HG03064 (cell line): Measurements from ENCODE around the gene C16orf89.
"Not testable (repeated sequence)": the region's sequence is repeated elsewhere in the genome, so short reads cannot be mapped to it uniquely, and the experiment has no call there.

ENCODE experiments used
- ATAC-seq: cut with Tn5 transposase; IDR thresholded peaks from one replicate; pipeline ENCODE4 v1.9.1; 2021; ENCODE audit warnings: low read depth; ENCODE audit not compliant: unreplicated experiment

C16orf89 gene

DNA sequence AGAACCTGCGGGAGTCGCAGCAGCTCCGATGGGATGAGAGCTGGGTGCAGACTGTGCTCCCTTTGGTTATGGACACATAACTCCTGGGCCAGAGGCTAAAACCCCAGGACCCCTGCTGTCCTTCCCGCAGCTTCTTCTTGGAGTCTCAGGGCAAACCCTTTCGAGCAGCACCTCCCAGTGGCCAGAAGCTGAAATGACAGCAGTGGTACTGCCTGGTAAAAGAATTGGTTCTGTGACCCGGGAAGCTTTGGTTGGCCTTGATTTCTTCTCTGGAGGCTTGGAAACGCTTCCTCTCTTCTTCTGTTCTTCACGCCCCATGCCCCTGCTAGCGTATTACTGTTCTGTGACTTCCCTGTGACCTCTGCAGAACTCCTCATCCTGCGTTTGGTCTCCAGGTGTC lies 19.0 kb upstream of the C16orf89 start:
- not testable (repeated sequence) for ATAC-seq

DNA sequence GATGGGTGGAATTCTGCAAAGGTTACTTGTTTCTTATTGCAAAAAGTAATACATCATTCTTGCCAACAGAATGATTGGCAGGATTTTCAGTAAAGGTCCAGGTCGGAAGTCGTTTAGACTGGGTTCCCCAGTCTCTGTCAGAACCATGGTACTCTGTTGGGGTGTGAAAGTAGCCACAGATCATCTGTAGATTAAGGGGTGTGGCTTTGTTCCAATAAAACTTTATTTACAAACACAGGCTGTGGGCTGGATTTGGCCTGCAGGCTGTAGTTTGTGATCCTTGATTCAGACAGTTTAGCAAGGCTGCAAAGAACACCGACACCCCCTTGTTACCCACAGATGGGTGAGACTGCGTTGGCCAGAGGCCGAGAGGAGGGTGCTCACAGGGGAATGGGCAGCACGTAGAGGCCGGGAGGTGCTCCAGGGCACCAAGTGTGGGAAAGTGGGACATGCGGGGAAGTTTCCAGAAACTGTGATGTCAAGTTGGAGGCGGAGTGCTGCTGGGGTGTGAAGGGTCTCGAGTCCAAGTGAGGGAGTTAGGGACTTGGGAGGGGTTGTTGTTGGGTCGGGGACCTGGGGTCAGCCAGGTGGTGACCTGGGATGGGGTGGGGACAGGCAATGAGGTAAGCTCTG lies 18.5 kb upstream of the C16orf89 start:
- not testable (repeated sequence) for ATAC-seq

DNA sequence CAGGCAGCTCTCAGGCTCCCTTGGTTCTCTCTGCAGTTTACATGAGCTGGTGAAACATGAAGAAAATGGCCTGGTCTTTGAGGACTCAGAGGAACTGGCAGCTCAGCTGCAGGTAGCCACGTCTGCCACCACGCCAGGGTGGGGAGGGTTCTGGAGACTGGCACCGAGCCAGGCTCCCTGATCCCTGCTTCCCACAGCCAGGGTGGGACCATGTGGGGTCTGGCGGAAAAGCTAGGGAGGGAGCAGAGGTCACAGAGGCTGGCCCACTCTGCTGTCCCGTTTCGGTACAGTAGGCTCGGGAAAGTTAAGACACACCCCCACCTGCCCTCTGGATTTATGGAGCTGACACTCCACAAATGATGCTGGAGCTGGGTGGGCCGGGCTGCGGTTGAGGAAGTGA lies 17.9 kb upstream of the C16orf89 start:
- ATAC-seq: not testable (repeated sequence)

DNA sequence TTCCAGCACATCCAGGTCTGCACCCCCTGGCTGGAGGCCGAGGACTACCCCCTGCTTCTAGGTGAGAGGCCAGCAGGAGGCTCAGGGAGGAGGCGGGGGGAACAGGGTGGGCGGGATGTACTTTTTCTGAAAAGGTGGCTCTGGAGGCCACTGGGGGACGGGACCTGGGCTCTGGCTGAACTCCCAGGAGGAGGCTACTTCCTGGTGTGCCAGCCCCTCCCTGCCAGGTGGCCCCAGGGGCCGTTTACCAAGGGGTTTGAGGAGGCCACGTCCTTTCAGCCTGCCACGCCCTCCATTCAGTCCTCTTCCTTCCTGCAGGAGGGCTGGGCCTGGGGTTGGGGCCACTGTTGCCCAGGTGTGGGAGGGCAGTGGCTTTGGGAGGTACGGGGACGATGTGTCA lies 15.2 kb upstream of the C16orf89 start:
- not testable (repeated sequence) for ATAC-seq

DNA sequence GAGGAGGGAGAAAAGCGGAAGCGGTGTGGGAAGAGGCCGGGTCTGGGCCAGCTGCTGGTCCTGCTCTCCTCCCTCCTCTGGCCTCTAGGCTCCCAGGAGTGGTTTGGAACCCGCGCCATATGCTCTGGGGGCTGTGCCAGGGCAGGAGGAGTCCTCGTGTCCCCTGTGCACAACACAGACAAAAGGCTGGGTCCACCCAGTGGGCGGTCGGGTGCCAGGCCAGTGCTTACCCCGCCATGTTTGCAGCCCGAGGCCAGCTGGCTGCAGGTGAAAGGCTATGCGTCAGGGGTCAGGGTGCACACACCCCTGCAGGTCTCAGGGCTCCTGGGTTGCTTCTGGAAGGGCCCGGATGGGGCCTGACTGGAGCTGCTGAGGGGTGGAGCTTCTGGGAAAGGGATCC lies 14.7 kb upstream of the C16orf89 start:
- not testable (repeated sequence) for ATAC-seq

DNA sequence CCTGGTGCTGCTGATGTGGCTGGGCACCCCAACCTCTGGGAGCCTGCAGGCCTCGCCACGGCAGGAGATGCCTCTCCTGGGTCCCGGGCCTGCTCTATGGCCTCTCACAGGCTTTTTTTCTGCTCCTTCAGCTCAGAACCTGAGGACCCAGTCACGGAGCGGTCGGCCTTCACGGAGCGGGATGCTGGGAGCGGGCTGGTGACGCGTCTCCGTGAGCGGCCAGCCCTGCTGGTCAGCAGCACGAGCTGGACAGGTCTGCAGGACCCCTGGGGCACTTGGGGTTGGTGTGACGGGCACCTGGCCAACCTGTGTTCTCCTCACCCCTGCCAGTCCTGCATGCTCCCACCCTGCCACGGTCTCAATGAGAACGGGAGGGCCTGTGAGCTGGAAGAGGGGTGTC lies 12.9 kb upstream of the C16orf89 start:
- no peak for ATAC-seq

DNA sequence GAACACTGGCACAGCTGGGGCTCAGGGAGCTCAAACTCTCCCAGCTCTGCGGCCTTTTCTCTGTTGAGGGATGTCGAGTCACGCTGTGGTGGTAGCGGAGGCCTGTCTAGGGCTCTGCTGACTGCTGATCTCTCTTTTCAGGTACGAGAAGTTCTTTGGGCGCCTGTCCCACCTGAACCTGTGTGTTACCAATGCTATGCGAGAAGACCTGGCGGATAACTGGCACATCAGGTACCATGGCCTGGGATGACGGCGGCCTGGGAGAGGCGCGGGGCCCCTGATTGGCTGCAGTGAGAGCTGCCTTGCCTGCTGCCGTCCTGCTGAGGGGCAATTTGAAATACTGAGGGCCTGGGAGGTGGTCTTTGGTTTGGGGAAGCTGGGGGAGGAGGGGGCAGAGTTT lies 11.5 kb upstream of the C16orf89 start:
- ATAC-seq: no peak

DNA sequence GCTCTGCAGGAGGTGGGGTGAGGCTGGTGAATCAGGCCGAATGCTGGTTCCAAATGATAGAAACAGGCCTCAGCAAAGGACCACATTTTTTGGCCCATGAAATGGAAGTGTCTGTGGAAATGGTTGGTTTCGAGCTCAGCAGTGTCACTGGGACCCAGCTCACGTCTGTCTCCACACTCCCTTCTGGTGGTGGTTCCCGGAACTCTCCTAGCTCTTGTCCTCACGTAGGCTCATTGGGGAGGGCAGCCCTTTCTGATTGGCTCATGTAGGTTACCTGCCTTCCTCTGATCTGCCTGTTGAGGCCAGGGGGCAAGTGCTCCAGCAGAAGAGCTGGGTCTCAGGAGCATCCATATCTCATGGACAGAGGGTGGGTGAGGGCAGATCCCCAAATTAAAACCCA lies 9.9 kb upstream of the C16orf89 start:
- ATAC-seq: no peak

DNA sequence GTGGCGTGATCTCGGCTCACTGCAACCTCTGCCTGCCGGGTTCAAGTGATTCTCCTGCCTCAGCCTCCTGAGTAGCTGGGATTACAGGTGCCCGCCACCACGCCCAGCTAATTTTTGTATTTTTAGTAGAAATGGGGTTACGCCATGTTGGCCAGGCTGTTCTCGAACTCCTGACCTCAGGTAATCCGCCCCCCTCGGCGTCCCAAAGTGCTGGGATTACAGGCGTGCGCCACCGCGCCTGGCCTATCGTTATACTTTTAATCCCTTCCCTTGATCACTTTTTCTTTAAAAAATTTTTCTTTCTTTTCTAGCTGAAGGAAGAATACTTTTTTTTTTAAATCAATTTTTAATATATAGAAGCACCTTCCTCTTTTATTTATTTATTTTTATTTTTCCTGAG lies 8.0 kb upstream of the C16orf89 start:
- not testable (repeated sequence) for ATAC-seq

DNA sequence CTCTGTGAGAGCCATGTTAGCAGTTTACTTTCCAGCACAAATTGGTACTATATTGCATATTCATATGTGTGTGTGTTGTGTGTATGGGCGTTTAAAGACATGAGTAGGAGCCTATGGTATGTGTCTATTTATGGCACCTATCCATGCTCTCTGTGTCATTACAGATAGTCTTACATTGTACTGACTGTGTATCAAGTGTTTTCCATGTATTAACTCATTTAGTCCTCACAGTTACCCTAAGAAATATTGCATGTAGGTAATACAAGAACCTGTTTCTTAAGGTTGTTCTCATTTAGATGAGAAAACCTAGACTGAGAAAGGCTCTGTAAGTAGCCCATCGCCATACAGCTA lies 7.5 kb upstream of the C16orf89 start:
- ATAC-seq: no peak

DNA sequence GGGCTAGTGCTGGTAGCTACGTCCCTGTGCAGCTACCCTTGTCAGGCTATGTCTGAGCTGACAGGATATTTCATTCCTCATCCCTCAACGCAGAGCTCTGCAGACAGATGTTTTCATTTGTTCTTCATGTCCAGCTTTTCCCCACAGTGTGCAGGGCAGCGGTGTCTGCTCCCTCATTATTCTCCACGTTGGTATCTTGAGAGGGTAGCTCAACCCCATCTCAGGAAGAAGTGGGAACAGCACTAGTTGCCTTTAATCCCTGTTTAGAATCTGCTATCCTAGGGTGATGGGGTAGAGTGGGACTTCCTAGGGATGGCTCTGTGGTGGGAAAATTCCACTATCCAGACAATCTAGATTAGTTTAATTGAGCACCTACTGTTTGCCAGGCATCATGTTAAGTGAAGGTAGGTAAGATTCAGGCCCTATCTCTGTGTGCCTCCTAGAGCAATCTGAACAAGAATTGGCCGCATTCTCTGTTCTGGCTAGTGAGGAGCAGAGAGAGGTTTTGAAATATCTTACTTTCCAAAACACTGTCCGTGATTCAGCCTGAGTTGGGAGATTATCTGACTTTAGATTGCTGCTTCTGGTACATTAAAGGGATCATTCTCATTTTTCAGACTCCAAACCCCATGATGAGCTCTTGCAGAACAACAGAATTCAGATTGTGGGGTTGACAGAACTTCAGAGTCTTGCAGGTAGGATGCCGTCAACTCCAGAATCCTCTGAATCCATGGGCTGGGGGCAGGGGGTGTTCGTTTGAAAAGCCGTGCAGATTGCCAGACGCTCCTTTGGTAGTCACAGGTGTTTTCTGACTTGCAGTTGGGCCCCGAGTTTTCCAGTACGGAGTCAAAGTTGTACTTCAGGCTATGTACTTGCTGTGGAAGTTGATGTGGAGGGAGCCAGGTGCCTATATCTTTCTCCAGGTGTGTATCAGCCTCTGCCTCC lies 6.8 kb upstream of the C16orf89 start:
- ATAC-seq: no peak

DNA sequence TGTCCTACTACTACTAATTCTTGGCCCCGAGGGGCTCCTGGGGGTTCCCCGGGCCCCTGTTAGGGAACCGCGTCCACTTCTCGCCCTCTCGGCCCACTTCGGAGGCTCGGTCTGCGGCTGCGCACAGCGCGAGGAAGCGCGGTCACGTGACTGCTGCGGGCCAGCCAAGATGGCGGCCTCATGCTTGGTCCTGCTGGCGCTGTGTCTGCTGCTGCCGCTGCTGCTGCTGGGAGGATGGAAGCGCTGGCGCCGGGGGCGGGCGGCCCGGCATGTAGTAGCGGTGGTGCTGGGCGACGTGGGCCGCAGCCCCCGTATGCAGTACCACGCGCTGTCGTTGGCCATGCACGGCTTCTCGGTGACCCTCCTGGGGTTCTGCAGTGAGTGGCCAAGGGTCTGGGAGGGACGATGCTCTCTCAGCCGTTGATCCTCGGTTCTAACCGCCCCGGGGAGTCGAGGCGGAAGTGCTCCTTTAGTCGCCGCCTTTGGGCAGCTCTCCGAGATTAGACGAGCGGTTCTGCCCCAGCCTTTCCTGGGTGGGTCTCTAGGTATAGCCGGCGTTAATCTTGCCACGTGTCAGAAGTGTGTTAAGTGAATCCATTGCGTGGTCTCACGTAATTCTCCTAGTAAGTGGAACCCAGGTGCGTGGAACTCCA lies 6.1 kb upstream of the C16orf89 start, which contains the start of gene ALG1:
ALG1 (plus strand) TSS at position 163 of the 653 bp plus-strand sequence; CDS start at position 170, 7 bp downstream.
- ATAC-seq: peak; percentile 68

DNA sequence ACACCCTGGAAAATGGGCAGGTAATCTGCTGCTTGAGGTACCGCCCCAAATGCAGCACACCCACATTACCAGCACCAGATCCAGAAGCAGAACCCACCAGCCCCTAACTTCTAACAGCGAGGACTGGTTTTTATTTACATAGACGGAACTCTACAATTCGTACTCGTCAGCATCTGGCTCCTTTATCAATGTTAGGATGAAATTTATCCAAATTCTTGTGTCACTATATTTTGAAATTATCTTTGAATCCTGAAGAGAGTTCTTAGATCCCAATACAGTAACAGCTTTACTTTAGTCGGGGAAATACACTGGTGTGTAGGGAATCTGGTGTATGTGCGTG lies 5.6 kb upstream of the C16orf89 start:
- ATAC-seq: no peak

DNA sequence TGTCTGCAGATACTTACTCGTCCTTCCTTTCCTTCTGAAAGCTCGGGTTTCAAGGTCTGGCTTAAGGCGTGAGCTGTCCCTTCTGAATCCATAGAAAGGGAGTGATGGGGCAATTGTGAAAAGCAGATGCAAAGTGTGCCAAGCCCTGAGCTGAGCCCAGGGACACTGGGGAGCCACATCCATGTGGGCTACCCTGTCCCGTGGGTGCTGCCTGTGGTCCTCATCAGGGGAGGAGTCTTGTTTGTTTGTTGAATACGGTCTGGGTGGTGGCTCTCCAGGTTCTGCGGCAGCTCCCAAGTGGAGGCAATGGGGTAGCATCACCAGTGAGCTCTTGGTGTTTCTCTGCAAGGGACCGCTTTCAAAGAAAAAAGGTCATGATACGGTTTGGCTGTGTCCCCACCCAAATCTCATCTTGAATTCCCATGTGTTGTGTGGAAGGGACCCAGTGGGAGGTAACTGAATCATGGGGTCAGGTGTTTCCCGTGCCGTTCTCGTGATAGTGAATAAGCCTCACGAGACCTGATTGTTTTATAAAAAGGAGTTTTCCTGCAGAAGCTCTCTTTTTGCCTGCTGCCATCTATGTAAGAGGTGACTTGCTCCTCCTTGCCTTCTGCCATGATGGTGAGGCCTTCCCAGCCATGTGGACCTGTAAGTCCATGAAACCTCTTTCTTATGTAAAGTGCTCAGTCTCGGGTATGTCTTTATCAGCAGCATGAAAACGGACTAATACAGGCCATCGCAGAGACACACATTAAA lies 4.9 kb upstream of the C16orf89 start:
- no peak for ATAC-seq

DNA sequence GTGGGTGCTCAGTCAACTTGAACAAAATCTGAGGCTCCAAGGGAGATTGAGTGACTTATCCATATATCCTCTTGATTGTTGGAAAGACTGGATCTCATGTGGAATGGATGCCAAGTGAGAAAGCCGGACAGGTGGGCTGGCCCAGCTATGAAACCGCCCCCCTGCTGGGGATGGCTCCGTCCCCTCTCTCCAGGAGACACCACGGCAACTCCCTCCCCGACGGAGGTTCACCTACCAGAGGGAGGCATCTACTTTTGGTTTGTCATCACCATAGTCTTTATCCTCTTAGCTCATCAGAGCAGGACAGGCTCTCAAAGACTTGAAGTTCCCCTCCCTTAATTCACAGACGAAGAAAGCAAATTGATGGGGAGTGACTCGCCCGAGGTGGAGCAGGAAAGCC lies 4.1 kb upstream of the C16orf89 start:
- ATAC-seq: no peak

DNA sequence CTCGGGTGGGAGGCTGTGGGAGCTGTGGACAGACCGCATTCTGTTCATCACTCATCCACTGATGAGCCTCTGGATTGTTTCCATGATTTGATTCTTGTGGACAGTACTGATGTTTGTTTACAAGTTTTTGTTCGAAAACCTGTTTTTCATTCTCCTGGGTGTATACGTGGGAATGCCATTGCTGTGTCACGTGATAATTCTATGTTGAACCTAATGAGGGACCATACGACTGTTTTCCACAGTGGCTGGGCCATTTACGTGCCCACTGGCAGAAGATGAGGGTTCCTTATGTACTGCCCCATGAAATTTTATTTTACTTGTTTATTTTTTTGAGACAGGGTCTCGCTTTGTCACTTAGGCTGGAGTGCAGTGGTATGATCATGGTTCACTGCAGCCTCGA lies 3.3 kb upstream of the C16orf89 start:
- no peak for ATAC-seq

DNA sequence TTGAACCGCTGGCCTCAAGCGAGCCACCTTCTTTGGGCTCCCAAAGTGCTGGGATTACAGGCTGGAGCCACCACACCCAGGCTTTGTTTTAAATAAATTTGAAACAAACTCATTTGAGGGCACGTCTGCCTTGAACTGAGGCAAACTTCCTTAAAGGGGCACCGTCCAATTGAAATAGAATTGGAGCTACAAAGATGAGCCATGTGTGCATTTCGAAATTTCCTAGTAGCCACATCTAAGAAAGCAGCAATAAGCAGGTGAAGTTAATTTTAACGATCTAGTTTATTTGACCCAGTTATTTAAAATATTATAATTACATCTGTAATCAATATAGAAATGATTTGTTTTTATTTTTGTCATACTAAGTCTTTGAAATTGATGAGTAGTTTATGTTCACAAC lies 755 bp upstream of the C16orf89 start:
- no peak for ATAC-seq

DNA sequence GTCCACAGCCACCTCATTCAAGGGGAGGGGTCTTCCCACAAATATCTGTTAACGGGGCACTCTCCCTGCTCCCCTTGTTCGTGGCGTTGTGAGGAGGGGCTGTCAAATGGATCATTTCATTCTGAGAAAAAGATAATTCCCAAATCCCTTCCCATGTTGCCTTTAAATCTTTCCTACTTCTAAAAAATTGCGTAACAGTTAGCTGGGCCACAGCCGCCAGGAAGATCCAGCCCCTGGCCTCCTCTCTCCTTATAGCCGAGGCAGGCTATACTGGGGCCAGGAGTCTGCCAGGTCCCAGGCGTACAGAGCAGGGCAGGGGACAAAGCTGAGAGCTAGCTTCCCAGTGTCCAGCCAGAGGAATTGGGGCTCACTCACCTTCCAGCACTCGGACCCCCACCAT lies 430 bp downstream of the C16orf89 start:
- no peak for ATAC-seq

DNA sequence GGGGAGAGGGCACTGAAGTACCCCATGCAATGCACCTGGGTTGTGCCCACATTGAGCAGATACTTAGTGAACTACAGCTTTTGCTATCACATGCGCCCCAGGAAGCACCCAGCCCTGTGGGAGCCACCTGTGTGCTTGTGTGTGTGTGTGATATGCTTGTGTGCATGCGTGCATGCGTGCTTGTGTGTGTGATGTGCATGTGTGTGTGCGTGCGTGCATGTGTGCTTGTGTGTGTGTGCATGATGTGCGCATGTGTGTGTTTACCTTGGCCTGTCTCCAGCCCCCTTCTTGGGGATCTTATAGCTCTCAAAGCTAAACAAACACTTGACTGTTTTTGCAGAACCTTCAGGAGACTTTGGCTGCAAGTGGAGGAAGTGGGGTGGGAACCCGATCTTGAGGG lies 841 bp downstream of the C16orf89 start:
- ATAC-seq: no peak

DNA sequence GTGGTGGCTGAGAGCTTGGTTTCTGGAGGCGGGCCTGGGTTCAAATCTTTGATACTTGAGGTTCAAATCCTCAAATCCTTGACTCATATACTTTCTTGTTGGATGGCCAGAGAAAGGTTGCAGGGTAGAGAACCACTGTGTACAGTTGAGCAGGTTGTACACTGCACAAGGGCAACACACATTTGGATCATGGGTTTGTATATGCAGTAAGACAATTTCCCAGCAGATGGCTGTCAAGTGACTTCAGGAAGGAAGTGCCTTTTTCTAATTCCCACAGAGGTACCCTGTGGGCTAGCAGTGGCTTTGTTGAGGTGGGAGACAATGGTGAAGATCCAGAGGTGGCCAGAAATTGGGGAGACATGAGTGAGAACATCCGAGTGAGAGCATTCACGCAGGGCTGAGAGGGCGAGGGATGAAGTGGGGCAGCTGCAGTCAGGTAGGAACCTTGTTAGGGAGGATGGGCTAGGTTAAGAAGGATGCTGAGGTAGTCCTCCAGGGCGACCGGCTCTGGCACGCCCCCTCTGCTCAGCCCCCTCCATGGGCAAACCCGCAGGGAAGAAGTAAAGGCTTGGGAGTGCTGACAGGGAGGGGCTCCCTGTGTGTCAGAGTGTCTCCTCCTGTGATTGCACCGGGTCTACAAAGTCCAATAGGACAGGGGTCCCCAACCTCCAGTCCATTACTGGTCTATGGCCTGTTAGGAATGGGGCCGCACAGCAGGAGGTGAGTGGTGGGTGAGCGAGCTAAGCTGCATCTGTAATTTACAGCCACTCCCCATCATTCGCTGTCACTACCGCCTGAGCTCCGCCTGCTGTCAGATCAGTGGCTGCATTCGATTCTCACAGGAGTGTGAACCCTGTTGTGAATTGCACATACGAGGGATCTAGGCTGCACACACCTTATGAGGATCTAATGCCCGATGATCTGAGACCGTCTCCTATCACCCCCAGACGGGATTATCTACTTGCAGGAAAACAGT lies 2.7 kb downstream of the C16orf89 start:
- ATAC-seq: no peak
